DMS114 treated with DMSO at 0.1 percent for 48 hours (cell line): ENCODE data around the gene DNASE1L1.

ENCODE experiments used
- DNase-seq: peaks from one replicate; lab custom pipeline; 2025; ENCODE audit not compliant: unreplicated experiment; lab: John Stamatoyannopoulos, UW

DNASE1L1 gene

DNA sequence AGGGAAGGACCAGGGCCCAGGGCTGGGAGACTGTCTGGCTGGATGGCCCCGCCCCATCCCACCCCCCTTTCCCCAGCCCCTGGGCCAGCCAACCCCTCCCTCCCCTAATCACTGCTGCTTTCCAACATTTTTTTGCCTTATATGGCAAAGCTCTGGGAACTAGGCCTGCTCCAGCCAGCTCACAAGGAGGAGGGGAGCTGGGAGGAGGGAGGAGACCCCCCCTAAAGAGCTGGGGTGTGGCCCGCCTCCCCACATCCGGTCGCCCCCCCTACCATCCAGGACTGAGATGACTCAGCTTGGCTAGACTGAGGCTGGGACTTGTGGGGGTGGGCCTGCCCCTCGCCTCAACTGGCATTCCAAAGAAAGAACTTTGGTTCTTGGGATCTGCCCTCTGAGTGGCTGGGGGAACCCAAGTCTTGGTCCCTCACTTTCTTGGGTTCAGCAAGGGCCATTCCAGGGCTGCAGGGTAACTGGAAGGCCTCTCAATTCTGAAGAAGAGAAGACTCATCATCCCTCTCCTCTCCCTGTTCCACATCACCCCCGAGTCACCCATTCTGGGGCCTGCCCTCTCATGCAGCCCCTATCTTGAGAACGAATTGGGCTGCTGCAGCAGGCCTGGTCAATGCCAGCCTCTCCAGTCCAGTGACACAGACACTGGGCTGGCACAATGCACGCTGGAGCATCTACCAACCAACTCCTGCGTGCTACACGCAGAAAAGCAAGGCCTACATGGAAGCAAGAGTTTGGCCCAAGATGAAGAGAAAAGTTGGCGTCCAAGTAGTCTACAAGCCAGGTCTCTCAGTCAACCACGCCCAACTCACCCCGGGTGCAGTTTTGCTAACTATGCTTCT lies 39.4 kb downstream of the DNASE1L1 start:
- DNase-seq = no peak

DNA sequence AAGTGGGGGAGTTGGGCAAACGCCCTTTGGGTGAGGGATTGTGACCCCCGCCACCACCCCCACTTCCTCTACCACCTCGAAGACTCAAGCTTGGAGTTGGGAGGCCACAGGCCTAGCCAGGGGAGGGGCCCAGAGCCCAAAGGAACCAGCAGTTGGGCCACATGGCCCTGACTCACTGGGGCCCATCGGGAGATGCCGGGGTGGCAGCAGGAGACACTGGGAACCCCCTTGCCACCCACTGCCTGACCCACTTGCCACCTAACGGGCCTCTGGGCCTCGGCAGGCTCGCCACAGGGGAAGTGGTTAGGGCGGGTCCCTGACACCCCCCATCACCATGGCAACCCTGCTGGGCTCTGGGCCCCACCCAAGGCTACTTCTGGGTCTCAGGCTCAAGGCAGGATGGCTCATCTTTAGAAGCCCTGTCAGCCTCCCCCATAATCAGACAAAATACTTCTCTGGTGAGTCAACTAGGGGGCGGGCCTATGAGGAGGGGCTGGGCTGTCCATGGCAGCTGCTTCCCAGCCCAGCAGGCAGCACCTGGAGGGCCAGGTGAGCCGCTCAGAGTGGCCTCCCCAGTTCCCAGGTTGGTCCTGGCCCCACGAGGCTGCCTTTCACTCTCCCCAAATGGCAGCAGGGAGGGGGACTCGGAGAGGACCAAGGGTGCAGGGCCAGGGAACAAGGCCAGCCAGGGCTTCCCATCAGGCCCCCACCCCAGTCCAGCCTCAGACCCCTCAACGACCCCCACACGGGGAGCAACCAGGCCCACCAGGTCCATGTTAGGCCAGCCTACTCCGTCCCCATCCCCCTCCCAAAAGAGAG lies 40.2 kb downstream of the DNASE1L1 start:
- DNase-seq = no peak

DNA sequence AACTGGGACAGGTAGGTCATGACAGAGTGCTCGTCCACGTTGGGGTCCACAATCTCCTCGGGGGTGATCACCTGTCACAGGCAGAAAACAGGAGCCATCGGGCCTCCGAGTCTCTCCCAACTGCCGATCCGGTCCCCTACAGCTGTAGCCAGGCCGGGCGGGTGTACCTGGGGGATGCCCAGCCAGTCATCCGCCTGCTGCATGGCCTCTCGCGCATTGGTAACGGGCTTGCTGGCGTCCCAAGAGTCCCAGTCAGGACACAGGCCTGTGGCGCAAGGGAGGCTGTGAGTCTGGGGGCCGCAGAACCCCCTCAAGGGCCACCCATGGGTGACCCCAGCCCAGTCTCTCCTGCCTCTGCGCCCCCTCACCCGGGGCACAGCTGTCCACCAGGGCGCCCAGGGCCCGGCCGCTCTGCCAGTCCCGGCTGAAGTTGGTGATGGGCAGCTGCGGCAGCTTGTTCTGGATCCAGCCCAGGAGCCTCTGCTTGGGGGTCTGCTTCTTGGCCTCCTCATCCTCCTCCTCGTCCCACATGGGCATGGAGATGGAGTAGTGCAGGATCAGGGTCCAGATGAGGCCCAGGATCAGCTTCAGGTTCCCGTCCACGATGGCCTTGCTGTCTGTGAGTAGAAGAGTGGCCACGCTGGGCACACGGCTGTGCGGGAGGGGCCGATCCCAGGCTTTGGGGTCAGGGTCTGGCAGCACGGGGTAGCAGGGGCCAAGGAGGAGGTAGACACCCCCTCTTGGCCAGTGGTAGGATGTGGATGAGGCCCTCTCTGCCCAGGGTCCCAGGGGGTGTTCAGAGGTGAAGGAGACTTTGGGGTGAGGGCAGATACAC lies 41.4 kb downstream of the DNASE1L1 start:
- no peak for DNase-seq

DNA sequence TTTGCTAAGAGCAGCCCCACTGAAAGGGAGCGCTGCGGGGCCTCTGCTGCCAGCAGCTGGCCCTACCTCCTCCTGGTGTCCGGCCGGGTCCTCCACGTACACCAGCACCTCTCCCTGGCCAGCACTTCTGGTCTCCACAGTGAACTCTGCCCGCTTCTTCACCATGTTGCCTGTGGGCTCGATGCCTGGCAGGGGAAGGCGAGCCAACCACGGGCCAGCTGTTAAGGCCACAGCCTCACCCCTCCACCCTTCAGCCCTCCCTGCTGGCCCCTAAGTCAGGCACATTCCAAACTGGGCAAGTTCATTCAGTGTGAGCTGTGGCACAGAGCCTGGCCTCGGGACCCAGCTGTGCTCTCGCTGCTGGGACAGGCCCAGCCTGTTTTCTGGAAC lies 42.4 kb downstream of the DNASE1L1 start:
- DNase-seq = no peak

DNA sequence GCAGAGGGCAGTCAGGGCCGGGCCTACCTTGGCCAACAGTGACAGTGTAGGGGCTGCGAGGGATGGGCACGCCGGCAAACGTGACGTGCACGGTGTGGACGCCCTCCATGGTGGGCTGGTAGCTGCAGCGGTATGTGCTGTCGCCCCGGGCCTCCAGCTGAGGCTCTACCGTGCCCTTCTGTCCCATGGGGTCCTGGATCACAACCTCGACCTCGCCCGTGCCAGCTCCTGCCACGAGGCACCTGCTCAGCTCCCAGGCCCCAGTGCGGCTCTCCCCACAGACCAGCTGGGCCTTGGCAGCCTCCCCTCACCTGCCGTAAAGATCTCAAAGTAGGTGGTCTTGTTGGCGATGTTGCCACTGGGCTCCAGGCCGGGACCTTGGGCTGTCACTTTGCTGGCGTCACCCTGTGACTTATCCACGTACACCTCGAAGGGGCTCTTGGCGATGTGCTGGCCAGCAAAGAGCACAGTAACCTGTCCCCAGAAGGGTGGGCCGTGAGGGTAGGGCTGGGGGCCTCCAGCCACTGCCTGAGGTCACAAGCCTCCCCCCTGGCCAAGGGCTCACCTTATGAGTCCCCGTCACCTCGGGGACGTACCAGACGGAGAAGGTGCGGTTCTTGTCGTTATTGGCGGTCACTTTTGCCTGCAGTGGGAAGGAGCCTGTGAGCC lies 42.9 kb downstream of the DNASE1L1 start:
- DNase-seq = no peak

DNA sequence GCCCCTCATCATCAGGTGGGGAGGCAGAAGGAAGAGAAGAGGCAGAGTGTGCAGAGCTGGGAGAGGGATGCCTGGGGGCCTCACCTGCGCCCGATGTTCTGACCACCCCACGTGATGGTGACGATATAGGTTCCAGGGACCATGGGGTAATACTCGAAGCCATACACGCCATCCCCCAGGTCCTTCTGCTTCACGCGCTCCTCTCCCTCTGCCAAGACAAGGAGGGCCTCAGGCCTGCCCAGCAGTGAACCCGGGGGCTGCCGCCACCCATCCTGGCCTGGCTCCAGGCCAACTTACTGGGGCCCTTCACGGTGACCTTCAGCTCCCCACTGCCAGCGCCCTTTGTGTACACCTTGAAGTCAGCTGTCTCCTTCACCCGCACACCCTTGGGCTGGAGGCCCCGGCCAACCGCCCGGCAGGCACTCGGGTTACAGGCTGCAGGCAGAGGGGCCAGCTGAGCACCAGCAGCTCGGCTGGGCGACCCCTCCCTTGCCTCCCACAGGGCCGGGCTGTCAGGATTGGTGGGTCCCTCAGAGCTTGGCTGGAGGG lies 43.9 kb downstream of the DNASE1L1 start:
- DNase-seq = no peak

DNA sequence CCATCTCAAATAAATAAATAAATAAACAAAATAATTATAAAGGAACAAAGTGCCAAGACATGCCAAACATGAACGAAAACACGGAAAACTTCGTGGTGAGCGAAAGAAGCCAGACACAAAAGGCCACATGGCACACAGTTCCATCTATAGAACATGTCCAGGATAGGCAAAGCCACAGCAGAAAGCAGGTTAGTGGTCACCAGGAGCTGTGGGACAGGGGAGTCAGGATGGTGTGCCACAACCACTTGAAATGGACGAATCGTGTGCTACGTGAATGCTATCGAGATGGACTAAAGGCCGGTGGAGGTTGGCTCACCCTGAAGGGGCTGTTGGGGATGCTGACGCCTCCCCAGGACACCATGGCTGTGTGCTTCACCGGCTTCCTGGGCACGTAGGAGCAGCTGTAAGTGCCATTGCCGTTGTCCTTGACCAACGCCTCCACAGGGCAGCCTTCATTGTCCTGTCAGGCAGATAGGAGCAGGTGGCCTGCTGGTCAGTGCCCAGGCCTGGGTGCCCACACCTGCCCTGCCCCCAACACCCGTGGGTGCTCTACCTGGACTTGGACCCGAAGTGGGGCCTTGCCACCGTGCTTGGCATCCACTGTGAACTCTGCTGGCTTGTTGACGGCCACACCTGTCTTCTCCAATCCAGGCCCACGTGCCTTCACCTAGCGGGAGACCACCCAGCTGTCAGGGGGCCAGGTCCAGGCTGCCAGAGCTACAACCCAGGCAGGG lies 45.2 kb downstream of the DNASE1L1 start:
- DNase-seq = no peak

DNA sequence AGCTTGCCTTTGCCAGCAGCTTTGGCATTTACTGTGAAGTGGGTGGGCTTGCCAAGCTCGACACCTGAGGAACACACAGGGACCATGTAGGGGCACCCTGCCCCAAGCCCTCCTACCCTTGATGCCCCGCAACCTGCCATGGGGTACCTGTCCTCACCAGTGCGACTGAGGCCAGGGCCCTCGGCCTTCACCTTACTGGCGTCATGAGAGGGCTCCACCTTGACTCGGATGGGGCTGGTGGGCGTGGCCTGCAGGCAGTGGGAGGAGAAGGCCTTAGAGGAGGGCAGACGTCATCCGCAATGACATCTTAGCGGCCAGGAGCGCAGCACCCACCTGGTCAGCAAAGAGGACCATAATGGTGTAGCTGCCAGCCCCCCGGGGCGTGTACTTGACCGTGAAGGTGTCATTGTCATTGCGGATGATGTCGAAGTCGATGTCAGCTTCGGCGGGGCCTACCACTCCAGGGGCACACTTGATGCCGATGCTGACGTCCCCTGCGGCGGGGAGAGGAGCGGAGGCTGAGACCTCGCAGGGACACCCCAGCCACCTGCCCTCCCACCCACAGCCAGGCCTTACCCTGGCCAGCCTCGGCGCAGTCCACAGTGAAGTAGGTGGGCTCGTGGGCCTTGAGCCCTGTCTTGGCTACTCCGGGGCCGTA lies 46.8 kb downstream of the DNASE1L1 start:
- DNase-seq = no peak

DNA sequence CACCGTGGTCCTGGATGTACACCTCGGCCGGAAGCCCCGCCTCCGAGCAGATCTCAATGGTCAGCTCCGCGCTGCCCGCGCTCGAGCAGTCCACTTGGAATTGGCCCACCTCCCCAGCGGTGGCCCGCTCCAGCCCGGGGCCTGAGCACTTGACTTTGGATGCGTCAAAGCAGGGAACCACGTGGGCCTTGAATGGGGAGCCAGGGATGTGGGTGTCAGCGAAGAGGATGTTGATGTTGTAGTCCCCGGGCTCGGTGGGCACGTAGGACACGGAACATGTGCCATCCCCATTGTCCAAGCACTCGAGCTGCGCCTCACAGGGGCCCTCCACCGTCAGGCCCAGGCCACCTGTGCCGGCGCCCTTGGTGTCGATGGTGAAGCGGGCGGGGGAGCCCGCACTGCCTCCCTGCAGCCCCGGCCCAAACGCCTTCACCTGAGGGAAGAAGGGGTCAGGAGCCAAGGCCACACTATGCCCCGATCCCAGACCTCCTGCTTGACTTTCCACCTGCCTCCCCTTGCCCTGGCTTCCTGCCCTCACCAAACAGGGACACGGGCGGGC lies 48.8 kb downstream of the DNASE1L1 start:
- no peak for DNase-seq

DNA sequence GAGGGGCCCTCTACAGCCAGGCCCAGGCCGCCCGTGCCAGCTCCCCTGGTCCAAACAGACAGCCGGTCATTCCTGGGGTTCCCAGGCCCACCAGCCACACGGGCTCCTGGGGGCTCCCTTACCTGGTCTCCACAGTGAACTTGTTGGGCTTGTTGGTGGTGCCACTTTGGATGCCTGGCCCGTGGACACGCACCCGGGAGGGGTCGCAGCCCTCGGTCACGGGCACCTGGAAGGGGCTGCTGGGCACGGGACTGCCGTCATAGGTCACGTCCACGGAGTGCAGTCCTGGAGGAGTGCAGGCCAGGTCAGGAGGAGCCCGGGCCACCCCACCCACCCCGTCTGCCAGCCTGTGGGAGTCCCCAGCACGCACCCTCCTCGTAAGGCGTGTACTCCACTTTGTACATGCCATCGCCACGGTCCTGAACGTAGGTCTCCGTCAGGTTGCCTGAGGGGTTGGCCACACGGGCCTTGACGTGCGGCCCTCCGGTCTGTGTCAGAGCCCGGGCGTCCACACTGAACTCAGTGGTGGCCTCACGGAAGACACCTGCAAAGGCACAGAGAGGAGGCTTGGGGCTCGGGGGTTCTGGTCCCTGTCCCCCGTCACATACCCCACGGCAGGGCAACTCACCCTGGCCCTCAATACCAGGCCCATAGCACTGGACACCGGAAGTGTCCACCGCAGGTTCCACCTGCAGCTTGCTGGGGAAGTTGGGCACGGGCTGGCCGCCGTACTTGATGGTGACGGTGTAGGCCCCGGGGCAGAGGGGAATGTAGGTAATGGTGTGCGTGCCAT lies 49.5 kb downstream of the DNASE1L1 start:
- DNase-seq = no peak

DNA sequence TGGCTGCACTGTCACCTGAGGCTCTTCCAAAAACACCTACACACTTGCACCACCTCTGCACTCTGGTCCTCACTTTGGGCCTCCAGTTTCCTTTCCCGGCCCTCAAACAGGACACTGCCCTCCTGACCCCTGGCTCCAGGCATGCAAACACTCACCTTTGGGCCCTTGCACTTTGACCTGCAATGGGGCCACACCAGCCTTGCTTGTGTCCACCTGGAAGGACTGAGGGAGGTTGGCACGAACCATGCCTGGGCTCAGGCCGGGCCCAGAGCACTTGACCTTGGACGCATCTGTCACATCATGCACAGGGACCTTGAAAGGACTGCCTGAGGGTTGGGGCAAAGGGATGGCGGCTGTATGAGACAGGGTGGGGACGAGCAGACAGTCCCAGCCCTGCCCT lies 50.2 kb downstream of the DNASE1L1 start:
- DNase-seq = no peak

DNA sequence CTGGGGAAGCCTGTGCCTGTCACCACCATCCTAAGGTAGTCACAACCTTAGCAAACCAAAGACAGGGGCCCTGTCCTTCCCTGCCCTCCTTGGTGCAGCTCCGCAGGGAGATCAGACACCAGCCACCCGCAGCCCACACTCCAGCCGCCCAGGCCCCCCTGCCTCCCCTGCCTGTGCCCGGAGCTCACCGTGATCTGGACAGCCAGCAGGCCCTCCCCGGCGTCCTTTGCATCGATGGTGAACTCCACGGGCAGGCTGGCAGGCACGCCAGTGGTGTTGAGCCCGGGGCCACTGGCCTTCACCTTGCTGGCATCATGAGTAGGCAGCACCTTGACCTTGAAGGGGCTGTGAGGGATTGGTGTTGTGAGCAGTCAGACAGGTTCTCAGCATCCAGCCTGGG lies 51.0 kb downstream of the DNASE1L1 start:
- DNase-seq = no peak

DNA sequence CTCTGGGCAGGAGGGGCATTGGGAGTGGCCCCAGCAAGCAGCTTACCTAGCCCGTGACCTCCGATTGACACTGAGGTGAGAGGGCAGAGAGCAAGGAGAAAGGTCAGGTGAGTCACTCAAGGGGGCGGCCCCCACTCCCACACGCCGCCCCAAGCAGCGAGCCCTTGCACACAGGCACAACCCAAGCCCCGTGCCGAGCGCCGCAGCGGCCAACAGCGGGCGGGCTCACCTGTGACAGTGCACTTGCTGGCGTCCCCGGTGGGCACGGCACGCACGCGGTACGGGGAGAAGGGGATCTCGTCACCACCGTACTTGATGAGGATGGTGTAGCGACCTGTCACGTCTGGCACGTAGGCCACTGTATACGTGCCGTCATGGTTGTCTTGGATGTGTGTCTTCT lies 51.8 kb downstream of the DNASE1L1 start:
- no peak for DNase-seq

DNA sequence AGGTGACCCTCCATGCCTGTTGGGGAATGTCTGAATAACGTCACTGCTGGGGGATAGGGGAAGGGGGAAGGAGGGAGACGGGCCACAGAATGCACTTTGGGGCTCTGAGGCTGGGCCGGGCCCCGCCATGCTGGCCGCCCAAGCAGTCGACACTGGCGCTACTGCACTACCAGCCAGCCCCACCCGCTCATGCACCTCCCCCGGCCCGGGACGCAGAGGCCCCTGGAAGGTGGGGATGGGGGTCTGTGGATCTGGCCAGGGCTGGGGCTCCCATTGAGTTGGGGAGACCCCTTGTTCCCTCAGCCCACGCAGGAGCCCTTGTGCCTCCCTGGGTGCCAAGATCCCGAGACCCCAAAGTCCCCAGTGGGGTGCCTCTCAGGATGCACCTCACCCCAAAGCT lies 52.5 kb downstream of the DNASE1L1 start:
- DNase-seq = no peak

DNA sequence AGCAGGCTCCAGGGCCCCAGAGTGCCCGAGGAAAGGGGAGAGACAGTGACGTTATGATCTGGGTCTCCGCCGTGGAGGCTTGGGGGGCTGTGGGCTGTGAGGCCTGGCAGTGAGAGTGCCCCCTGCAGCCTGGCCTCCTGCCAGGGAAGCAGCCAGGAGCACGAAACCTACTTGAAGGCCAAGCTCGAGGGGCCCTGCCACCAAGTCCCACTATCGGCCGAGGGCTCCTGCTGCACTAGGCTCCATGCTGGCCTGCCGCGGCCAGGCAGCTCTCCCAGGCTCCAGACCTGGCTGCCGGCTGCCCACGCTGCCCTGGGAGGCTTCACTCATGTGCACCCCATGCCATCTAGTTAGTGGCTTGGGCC lies 53.3 kb downstream of the DNASE1L1 start:
- DNase-seq = no peak

DNA sequence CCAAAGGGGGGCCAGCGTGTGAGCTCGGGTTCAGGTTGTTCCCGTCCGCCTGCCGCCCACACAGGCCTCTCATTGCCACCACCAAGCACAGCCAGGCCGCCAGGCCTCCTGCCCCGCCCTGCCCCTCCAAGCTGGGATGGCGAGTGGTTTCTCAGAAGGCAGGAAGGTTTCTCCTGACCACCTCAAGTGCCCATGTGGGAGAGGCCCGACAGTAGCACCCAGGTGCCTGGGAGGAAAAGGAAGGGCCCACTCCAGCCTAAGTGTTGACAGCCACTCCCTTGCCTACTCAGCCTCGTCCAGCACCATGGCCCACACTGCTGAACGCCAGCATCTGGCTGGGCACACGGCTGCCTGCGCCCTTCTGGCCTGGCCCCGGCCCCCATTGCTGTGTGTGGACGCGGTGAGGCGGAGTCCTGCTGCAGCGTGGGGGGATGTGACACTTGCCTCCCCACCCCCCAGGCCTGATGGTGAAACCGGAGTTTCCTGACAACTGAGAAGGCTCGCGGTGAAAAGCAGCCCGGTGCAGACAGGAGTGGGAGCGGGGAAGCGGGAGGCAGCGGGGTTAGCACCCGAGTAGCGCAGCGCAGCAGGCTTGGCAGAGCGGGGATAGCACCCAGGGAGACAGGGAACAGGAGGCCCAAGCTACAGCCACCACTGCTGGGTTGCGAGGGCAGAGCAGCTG lies 53.8 kb downstream of the DNASE1L1 start:
- DNase-seq = no peak

DNA sequence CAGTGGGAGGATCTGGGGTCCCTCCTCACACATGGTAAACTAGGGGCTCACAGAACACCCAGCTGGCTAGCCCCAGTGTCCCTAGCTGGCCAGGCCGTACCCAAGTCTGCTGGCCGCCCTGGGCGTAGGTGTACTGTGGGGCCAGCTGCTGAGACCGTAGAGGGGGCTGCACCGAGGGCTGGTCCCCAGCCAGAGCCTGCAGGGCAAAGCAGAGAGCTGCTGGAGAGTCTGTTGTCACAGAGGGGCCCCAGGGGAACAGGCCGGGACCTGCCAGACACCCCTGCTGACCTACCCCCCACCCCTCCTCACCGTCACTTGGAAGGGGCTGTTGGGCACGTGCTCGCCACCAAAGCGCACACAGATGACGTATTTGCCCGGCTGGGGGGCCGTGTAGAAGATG lies 54.5 kb downstream of the DNASE1L1 start:
- no peak for DNase-seq

DNA sequence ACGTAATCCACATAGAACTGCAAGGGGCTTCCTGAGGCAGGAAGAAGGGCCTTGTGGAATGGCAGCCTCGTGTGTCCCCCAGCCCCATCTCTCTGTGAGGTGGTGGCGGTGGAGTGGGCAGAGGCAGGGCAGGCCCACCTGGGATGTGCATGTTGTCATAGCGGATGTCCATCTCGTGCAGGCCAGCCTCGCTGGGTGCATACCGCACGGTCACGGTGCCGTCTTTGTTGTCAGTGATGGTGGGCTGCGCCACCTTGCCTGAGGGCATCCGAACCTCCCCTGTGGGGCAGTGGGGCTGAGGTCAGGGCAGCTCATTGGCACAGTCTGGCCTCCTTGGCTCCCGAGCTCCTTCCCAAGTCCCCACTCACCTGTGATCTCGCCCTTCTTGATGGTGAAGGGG lies 55.0 kb downstream of the DNASE1L1 start:
- DNase-seq = no peak
